ENCODE data around the gene RBP3. TPM values are rescaled to one million over a fixed set of nuclear protein-coding genes. Genes with fewer than 3 reads are reported as not detected.

RBP3 gene
- total RNA-seq, 1 donor from 2014 or later, result not detected

GRCh38 chr10:47339759-47340607, 8.2 kb upstream of the RBP3 start:
- no peak overlapping the region for H3K4me3 ChIP-seq (ENCODE audit: low read depth, low read length)
- H3K27me3 ChIP-seq (ENCODE audit: control insufficient read depth, insufficient read depth, low read length), result peaks cover 4% of the 10 kb centered on the region
- no peaks in the 10 kb centered on the region for H3K36me3 ChIP-seq (ENCODE audit: control insufficient read depth, insufficient read depth, low read length)
- TF ChIP-seq CTCF (IDR thresholded peaks at IDR 0.05; ENCODE audit: insufficient read depth, low read length, poor library complexity, severe bottlenecking), result no peak
- DNase-seq (ENCODE audit: low read depth), result no peak

- no peak overlapping the region for H3K4me3 ChIP-seq (ENCODE audit: low read depth, low read length)
- H3K36me3 ChIP-seq (ENCODE audit: control insufficient read depth, insufficient read depth, low read length), result no peaks in the 10 kb centered on the region
- peak; percentile 94 for TF ChIP-seq CTCF (IDR thresholded peaks at IDR 0.05; ENCODE audit: insufficient read depth, low read length, poor library complexity, severe bottlenecking)
- H3K27me3 ChIP-seq (ENCODE audit: control insufficient read depth, insufficient read depth, low read length), result peaks cover 4% of the 10 kb centered on the region
- no peak for DNase-seq (ENCODE audit: low read depth)
Measured at GRCh38 chr10:47340608-47341170, 7.5 kb upstream of the RBP3 start.

- no peak for DNase-seq (ENCODE audit: low read depth)
- H3K36me3 ChIP-seq (ENCODE audit: control insufficient read depth, insufficient read depth, low read length), result no peaks in the 10 kb centered on the region
- no peak overlapping the region for H3K4me3 ChIP-seq (ENCODE audit: low read depth, low read length)
- TF ChIP-seq CTCF (IDR thresholded peaks at IDR 0.05; ENCODE audit: insufficient read depth, low read length, poor library complexity, severe bottlenecking), result no peak
- H3K27me3 ChIP-seq (ENCODE audit: control insufficient read depth, insufficient read depth, low read length), result no peaks in the 10 kb centered on the region
Measured at GRCh38 chr10:47344996-47345870, 2.9 kb upstream of the RBP3 start.

- DNase-seq (ENCODE audit: low read depth), result no peak
Measured at GRCh38 chr10:47346581-47347302, 1.4 kb upstream of the RBP3 start.

More at GRCh38 chr10:47346581-47347302, 1.4 kb upstream of the RBP3 start:
- no peaks in the 10 kb centered on the region for H3K27me3 ChIP-seq (ENCODE audit: control insufficient read depth, insufficient read depth, low read length)
- no peaks in the 10 kb centered on the region for H3K36me3 ChIP-seq (ENCODE audit: control insufficient read depth, insufficient read depth, low read length)
- H3K4me3 ChIP-seq (ENCODE audit: low read depth, low read length), result no peak overlapping the region
- TF ChIP-seq CTCF (IDR thresholded peaks at IDR 0.05; ENCODE audit: insufficient read depth, low read length, poor library complexity, severe bottlenecking), result no peak

Data from kidney epithelial cell (primary cell).